Measurements from ENCODE around the gene ACVR2B. TPM values are rescaled to one million over a fixed set of nuclear protein-coding genes. Genes with fewer than 3 reads are reported as not detected.

Gene ACVR2B
- total and polyA plus RNA-seq, 2 of the 13 experiments (the other 11 are each of a cell fraction or from before 2014, with no cell fraction given) = 10.0 to 12.7 TPM

DNA sequence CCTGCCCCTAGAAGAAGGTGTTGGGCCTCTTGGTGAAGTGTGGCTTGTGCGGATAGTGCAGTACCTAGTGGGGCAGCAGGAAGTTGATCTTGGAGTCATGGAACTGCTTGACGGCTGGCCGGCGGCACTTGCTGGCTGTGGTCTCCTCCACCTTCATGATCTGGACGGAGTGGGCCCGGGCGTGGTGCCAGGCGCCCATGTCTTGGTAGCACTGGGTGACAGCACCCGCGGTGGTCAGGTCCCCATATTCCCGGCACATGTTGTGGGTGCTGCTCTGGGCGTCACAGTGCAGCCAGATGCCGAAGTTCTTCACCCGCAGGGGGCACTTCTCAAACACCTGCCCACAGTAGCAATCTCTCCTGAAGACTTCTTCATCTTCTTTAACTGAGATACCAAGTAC lies 73.1 kb downstream of the ACVR2B start:
- intact Hi-C loops (cut with micrococcal nuclease; ENCODE audit: unreplicated experiment) (no loop called here), in situ Hi-C loops (cut with HindIII; ENCODE audit: extremely low pct_ligation_motif_present, low pct_unique_long_range_greater_than_20kb) (no loop called here)
- TF ChIP-seq POGK (CRISPR knock-in tag; conservative IDR thresholded peaks at IDR 0.05) = no peak
- TF ChIP-seq ZNF569 (CRISPR knock-in tag; IDR thresholded peaks at IDR 0.05; ENCODE audit: borderline replicate concordance) = no peak
- TF ChIP-seq NR2F1 (CRISPR knock-in tag; IDR thresholded peaks at IDR 0.05) = no peak
- no peak for TF ChIP-seq TOPORS (CRISPR knock-in tag; IDR thresholded peaks at IDR 0.05)
- no peak for TF ChIP-seq ZNF460 (CRISPR knock-in tag; IDR thresholded peaks at IDR 0.05; ENCODE audit: borderline replicate concordance)
- no peak for TF ChIP-seq CENPBD1 (CRISPR knock-in tag; IDR thresholded peaks at IDR 0.05; ENCODE audit: borderline replicate concordance, low read depth)
- Histone ChIP-seq H3K27me3 (ENCODE audit: control insufficient read depth in 1 of 2, insufficient read depth in 2 of 2, low read length in 2 of 2) (no peaks in the 10 kb centered on the region), H3K4me3 (replicated peaks in 1 of 3; ENCODE audit: insufficient read depth in 1 of 3, low read depth in 2 of 3, low read length in 3 of 3) (no peak overlapping the region), H3K79me2 (ENCODE audit: insufficient read depth, low read length) (no peaks in the 10 kb centered on the region), H3K9me3 (ENCODE audit: low read length) (no peaks in the 10 kb centered on the region), H2AFZ (ENCODE audit: low read length) (no peak overlapping the region), H4K20me1 (ENCODE audit: insufficient read depth, low read length) (no peaks in the 10 kb centered on the region), H3K36me3 (replicated peaks in 1 of 2; ENCODE audit: control insufficient read depth in 1 of 2, insufficient read depth in 2 of 2, low read length in 2 of 2) (peaks cover 0 to 16% of the 10 kb centered on the region in 2 experiments; a peak in 3 of 5 replicates), H3K9ac (ENCODE audit: insufficient read depth, low read depth, low read length) (no peak overlapping the region), H3K4me2 (ENCODE audit: low read depth, low read length) (no peak overlapping the region), H3K4me1 (ENCODE audit: insufficient read depth, low read length) (no peaks in the 10 kb centered on the region), H3K27ac (ENCODE audit: extremely low read length, insufficient read depth, low read length) (no peak overlapping the region)
- 100% methylated on average over 5 of the region's 14 CpGs for WGBS (ENCODE audit: low lambda C conversion rate)
- ATAC-seq (no peak), FAIRE-seq (no peak), DNase-seq (ENCODE audit: low spot score) (no peak)
- CTCF ChIA-PET (ENCODE audit: low intra/inter-chr PET ratio, low total read pairs) = no interaction called here
- no TSS peak for BruUV-seq (replicated peaks)
- POLR2A ChIA-PET = no interaction called here

GRCh38 chr3:38528457-38528856 lies 74.8 kb downstream of the ACVR2B start:
- H3K79me2 ChIP-seq (ENCODE audit: insufficient read depth, low read length) = no peaks in the 10 kb centered on the region
- ATAC-seq = peak; percentile 75
- peak; percentile 18 for FAIRE-seq
- peaks cover 0 to 16% of the 10 kb centered on the region in 2 experiments; a peak in 3 of 5 replicates for H3K36me3 ChIP-seq (replicated peaks in 1 of 2; ENCODE audit: control insufficient read depth in 1 of 2, insufficient read depth in 2 of 2, low read length in 2 of 2)
- no TSS peak for BruUV-seq (replicated peaks)
- TF ChIP-seq ZNF768 (CRISPR knock-in tag; IDR thresholded peaks at IDR 0.05) = no peak
- peak; percentile 49 for TF ChIP-seq CTCF (CRISPR knock-in tag; IDR thresholded peaks at IDR 0.05)
- TF ChIP-seq ARNT2 (CRISPR knock-in tag; IDR thresholded peaks at IDR 0.05; ENCODE audit: low read depth) = no peak
- no peak for TF ChIP-seq IKZF1 (IDR thresholded peaks at IDR 0.05)
- no peak for TF ChIP-seq ZNF546 (CRISPR knock-in tag; conservative IDR thresholded peaks at IDR 0.05)
- DNase-seq (ENCODE audit: low spot score) = peak; percentile 28
- no peak overlapping the region for H3K9ac ChIP-seq (ENCODE audit: insufficient read depth, low read depth, low read length)
- no peak overlapping the region for H3K4me2 ChIP-seq (ENCODE audit: low read depth, low read length)
- WGBS (ENCODE audit: low lambda C conversion rate) = 100% methylated on average over 1 of the region's 1 CpG
- no peaks in the 10 kb centered on the region for H3K4me1 ChIP-seq (ENCODE audit: insufficient read depth, low read length)
- no peak overlapping the region for H3K4me3 ChIP-seq (replicated peaks in 1 of 3; ENCODE audit: insufficient read depth in 1 of 3, low read depth in 2 of 3, low read length in 3 of 3)
- no peak overlapping the region for H2AFZ ChIP-seq (ENCODE audit: low read length)
- in situ Hi-C loops (cut with HindIII; ENCODE audit: extremely low pct_ligation_motif_present, low pct_unique_long_range_greater_than_20kb) = no loop called here
- H4K20me1 ChIP-seq (ENCODE audit: insufficient read depth, low read length) = no peaks in the 10 kb centered on the region
- H3K9me3 ChIP-seq (ENCODE audit: low read length) = no peaks in the 10 kb centered on the region
- CTCF ChIA-PET (ENCODE audit: low intra/inter-chr PET ratio, low total read pairs) = no interaction called here
- no peaks in the 10 kb centered on the region for H3K27me3 ChIP-seq (ENCODE audit: control insufficient read depth in 1 of 2, insufficient read depth in 2 of 2, low read length in 2 of 2)
- POLR2A ChIA-PET = no interaction called here
- intact Hi-C loops (cut with micrococcal nuclease; ENCODE audit: unreplicated experiment) = no loop called here
- no peak overlapping the region for H3K27ac ChIP-seq (ENCODE audit: extremely low read length, insufficient read depth, low read length)

Data from HepG2 (cell line).